ENCODE results near the gene VSIG8. TPM values are rescaled to one million over a fixed set of nuclear protein-coding genes. Genes with fewer than 3 reads are reported as not detected.

Gene VSIG8
- total RNA-seq, 1 experiment from 2014 or later, result not detected

DNA sequence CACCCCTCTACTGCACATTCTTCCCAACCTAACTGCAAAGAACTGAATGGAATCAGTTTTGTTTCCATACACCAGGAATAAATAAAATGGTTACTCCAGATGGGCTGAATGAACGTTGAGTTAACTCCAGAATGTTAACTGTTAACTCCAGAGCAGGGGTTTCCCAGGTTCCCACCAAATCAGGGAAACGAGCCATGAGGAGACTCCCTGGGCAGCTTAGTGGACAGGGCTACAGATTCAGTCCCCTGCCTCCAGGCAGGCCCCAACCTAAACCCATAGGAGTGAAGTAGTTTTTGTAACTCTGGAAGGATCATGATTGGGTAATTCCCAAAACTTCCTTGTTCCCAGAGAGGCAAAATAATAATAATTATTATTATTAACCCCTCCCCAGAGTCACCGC lies 14.1 kb downstream of the VSIG8 start:
- peaks cover 52% of the 10 kb centered on the region for H3K27me3 Mint-ChIP-seq (ENCODE audit: unreplicated experiment)
- H3K4me1 Mint-ChIP-seq (ENCODE audit: low read depth, unreplicated experiment), result no peaks in the 10 kb centered on the region
- no peak overlapping the region for H3K27ac Mint-ChIP-seq (ENCODE audit: unreplicated experiment)

DNA sequence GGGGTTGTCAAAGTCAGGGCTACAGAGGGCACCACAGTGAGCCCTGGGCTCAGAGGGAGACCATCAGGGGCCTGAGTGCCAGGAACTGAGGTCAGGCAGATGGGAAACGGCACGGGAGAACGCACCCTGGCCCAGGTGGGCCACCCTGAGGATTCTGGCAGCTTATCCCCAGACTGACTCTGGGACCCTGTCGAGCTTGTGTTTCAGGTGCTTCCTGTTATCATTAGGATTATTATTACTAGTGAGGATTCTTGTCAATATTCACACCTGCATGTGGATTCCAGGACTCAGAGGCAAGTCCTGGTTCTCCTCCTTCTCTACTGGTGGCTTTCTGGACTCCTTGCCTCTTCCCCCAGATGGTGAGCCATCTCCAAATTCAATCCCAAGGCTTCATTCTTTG lies 15.2 kb downstream of the VSIG8 start:
- Mint-ChIP-seq H3K27me3 (ENCODE audit: unreplicated experiment) (peaks cover 55% of the 10 kb centered on the region), H3K4me3 (ENCODE audit: low read depth, unreplicated experiment) (no peak overlapping the region), H3K9me3 (ENCODE audit: low read depth, unreplicated experiment) (no peaks in the 10 kb centered on the region), H3K27ac (ENCODE audit: unreplicated experiment) (no peak overlapping the region), H3K36me3 (ENCODE audit: insufficient read depth, unreplicated experiment) (no peaks in the 10 kb centered on the region), H3K4me1 (ENCODE audit: low read depth, unreplicated experiment) (no peaks in the 10 kb centered on the region)
- CTCF ChIA-PET, result no interaction called here
- intact Hi-C loops (cut with micrococcal nuclease; ENCODE audit: unreplicated experiment), result no loop called here
- DNase-seq, result no peak
- TF ChIP-seq, protein P1, sequence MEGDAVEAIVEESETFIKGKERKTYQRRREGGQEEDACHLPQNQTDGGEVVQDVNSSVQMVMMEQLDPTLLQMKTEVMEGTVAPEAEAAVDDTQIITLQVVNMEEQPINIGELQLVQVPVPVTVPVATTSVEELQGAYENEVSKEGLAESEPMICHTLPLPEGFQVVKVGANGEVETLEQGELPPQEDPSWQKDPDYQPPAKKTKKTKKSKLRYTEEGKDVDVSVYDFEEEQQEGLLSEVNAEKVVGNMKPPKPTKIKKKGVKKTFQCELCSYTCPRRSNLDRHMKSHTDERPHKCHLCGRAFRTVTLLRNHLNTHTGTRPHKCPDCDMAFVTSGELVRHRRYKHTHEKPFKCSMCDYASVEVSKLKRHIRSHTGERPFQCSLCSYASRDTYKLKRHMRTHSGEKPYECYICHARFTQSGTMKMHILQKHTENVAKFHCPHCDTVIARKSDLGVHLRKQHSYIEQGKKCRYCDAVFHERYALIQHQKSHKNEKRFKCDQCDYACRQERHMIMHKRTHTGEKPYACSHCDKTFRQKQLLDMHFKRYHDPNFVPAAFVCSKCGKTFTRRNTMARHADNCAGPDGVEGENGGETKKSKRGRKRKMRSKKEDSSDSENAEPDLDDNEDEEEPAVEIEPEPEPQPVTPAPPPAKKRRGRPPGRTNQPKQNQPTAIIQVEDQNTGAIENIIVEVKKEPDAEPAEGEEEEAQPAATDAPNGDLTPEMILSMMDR (IDR thresholded peaks at IDR 0.05; ENCODE audit: unreplicated experiment), result no peak
- BruUV-seq (replicated peaks), result no TSS peak

More for the DNA sequence above, 14.1 kb downstream of the VSIG8 start:
- intact Hi-C loops (cut with micrococcal nuclease; ENCODE audit: unreplicated experiment), result no loop called here
- Mint-ChIP-seq H3K9me3 (ENCODE audit: low read depth, unreplicated experiment) (no peaks in the 10 kb centered on the region), H3K36me3 (ENCODE audit: insufficient read depth, unreplicated experiment) (no peaks in the 10 kb centered on the region), H3K4me3 (ENCODE audit: low read depth, unreplicated experiment) (no peak overlapping the region)
- no peak for DNase-seq
- no TSS peak for BruUV-seq (replicated peaks)
- TF ChIP-seq, protein P1 (IDR thresholded peaks at IDR 0.05; ENCODE audit: unreplicated experiment), result no peak
- CTCF ChIA-PET, result no interaction called here

DNA sequence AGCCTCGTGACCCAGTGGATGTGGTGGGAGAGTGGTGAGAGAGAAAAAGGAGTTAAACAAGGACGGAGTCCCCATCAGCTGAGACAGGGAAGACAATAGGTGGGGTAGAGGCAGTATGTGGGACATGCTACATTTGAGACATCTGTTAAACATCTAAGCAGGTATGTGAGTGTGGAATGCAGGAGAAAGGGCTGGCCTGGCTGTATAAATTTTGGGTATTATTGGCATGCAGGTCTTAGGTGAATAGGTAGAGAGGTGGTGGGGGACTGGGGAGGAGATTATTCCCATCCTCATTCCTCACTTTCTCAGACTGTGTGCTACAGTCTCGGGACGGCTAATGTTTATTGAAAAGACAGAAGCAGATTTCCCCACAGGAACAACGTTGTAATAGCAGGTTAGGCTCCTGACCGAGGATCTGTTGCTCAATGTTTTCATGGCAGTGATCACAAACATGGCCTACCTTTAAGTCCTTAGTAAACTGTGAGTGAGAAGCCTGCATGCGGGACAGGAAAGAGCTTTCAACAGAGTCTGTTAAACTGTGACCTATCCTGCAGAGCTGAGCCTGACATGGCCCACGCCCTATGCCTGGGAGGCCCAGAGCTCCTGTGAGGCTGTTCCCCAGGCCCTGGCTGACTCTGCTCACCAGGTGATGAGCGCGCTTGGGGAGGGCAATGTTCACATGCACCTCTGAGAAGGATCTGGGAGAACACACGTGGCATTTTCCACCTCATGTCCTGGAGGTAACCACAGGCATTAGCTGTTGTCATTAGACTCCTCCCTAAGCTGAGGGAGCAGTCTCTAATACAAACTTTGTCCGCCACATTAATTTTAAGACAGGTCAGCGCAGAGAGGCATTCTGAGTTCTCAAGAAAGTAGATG lies 16.5 kb downstream of the VSIG8 start:
- BruUV-seq (replicated peaks), result no TSS peak
- TF ChIP-seq, protein P1 (IDR thresholded peaks at IDR 0.05; ENCODE audit: unreplicated experiment), result no peak
- H3K4me3 Mint-ChIP-seq (ENCODE audit: low read depth, unreplicated experiment), result no peak overlapping the region
- no peaks in the 10 kb centered on the region for H3K4me1 Mint-ChIP-seq (ENCODE audit: low read depth, unreplicated experiment)
- no peak for DNase-seq
- H3K27me3 Mint-ChIP-seq (ENCODE audit: unreplicated experiment), result peaks cover 55% of the 10 kb centered on the region
- no peaks in the 10 kb centered on the region for H3K36me3 Mint-ChIP-seq (ENCODE audit: insufficient read depth, unreplicated experiment)
- no peaks in the 10 kb centered on the region for H3K9me3 Mint-ChIP-seq (ENCODE audit: low read depth, unreplicated experiment)
- intact Hi-C loops (cut with micrococcal nuclease; ENCODE audit: unreplicated experiment), result no loop called here
- CTCF ChIA-PET, result no interaction called here
- H3K27ac Mint-ChIP-seq (ENCODE audit: unreplicated experiment), result no peak overlapping the region

DNA sequence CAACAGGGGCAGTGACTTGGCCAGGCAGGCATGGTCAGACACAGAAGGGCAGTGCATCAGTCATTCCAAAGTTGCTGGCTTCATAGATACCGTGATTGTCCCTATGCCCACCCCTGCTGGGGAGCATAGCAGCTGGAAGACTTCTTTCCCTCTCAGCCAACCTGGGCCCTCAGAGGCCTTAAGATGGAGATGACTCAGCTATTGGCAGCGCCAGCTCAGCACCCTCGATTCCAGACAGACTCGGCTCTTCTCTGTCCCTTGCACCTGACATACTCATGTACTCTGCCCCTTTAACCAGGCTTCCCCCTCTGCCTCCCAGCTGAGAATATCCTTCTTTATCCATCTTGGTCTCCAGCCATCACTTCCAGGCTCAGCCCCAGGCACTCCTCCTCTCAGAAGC lies 19.0 kb downstream of the VSIG8 start:
- CTCF ChIA-PET, result no interaction called here
- H3K4me3 Mint-ChIP-seq (ENCODE audit: low read depth, unreplicated experiment), result no peak overlapping the region
- H3K36me3 Mint-ChIP-seq (ENCODE audit: insufficient read depth, unreplicated experiment), result no peaks in the 10 kb centered on the region
- BruUV-seq (replicated peaks), result no TSS peak
- no peak overlapping the region for H3K27ac Mint-ChIP-seq (ENCODE audit: unreplicated experiment)
- TF ChIP-seq, protein P1 (IDR thresholded peaks at IDR 0.05; ENCODE audit: unreplicated experiment), result no peak
- DNase-seq, result no peak
- H3K27me3 Mint-ChIP-seq (ENCODE audit: unreplicated experiment), result peaks cover 52% of the 10 kb centered on the region
- H3K4me1 Mint-ChIP-seq (ENCODE audit: low read depth, unreplicated experiment), result no peaks in the 10 kb centered on the region
- H3K9me3 Mint-ChIP-seq (ENCODE audit: low read depth, unreplicated experiment), result no peaks in the 10 kb centered on the region
- intact Hi-C loops (cut with micrococcal nuclease; ENCODE audit: unreplicated experiment), result no loop called here

Data from Calu3 (cell line).